WI38 (cell line): ENCODE measurements around the gene CD247.

Experiments
- H3K4me3 ChIP-seq: 2 replicates; pipeline ENCODE4 v1.5.1; 2011; ENCODE audit warnings: low read depth, mild to moderate bottlenecking, control low read depth, low read length
- CTCF ChIP-seq: IDR thresholded peaks from 2 replicates; pipeline ENCODE4 v1.5.1; 2012; ENCODE audit warnings: low read depth, mild to moderate bottlenecking, control low read depth, low read length

Gene CD247

GRCh38 chr1:167442142-167442848 is 76.0 kb downstream of the CD247 start:
- no peak overlapping the region for H3K4me3 ChIP-seq
- TF ChIP-seq CTCF, result peak; percentile 93

- no peak overlapping the region for H3K4me3 ChIP-seq
- TF ChIP-seq CTCF, result no peak
These were observed 77.1 kb downstream of the CD247 start for GRCh38 chr1:167441222-167441621.

GRCh38 chr1:167440776-167441175 is 77.6 kb downstream of the CD247 start:
- no peak for TF ChIP-seq CTCF
- H3K4me3 ChIP-seq, result no peak overlapping the region

- TF ChIP-seq CTCF, result no peak
- H3K4me3 ChIP-seq, result no peak overlapping the region
These were observed 78.0 kb downstream of the CD247 start for GRCh38 chr1:167440345-167440744.

- no peak for TF ChIP-seq CTCF
- H3K4me3 ChIP-seq, result peak overlapping the region; percentile 44
These were observed 78.9 kb downstream of the CD247 start for GRCh38 chr1:167439301-167439988.

- H3K4me3 ChIP-seq, result no peak overlapping the region
- no peak for TF ChIP-seq CTCF
These were observed 79.9 kb downstream of the CD247 start for GRCh38 chr1:167438171-167439138.

GRCh38 chr1:167435484-167435883 is 82.8 kb downstream of the CD247 start:
- H3K4me3 ChIP-seq, result no peak overlapping the region
- no peak for TF ChIP-seq CTCF
